ENCODE results near the gene MRPL37. TPM values are rescaled to one million over a fixed set of nuclear protein-coding genes. Genes with fewer than 3 reads are reported as not detected.

MRPL37 gene
- total and polyA plus RNA-seq, 2 donors (not counting 1 experiment from before 2014, with no cell fraction given): 9.6 to 37.0 TPM

GRCh38 chr1:54178296-54179070 lies 21.5 kb upstream of the MRPL37 start:
- ChIA-PET POLR2A (no interaction called here), CTCF (no interaction called here)
- no peaks in the 10 kb centered on the region for H3K9me3 ChIP-seq (ENCODE audit: control extremely low read depth in 1 of 3, control insufficient read depth in 2 of 3, insufficient read depth in 1 of 3, low read length in 2 of 3)
- intact Hi-C loops (cut with micrococcal nuclease): no loop called here
- no peaks in the 10 kb centered on the region for H3K27me3 ChIP-seq (replicated peaks in 1 of 4; ENCODE audit: control extremely low read depth in 1 of 4, control insufficient read depth in 3 of 4, insufficient read depth in 4 of 4, low read length in 3 of 4)
- H3K27ac ChIP-seq (ENCODE audit: low read length in 2 of 2): no peak overlapping the region
- no peaks in the 10 kb centered on the region for H4K20me1 ChIP-seq (ENCODE audit: control insufficient read depth, insufficient read depth, low read length, poor library complexity, severe bottlenecking)
- peaks cover 3 to 20% of the 10 kb centered on the region in 2 experiments for H3K36me3 ChIP-seq (replicated peaks in 1 of 2; ENCODE audit: control extremely low read depth in 1 of 2, control insufficient read depth in 1 of 2, extremely low read depth in 1 of 2, insufficient read depth in 2 of 2, low read length in 1 of 2)
- H3K4me2 ChIP-seq (replicated peaks; ENCODE audit: low read depth, low read length, poor library complexity, severe bottlenecking): no peak overlapping the region
- no peaks in the 10 kb centered on the region for H3K79me2 ChIP-seq (ENCODE audit: control insufficient read depth, insufficient read depth, low read length)
- TF ChIP-seq CTCF (IDR thresholded peaks at IDR 0.05) (no peak), EZH2 (IDR thresholded peaks at IDR 0.05; ENCODE audit: borderline replicate concordance, insufficient read depth, low read depth, low read length, poor library complexity, severe bottlenecking) (no peak)
- H2AFZ ChIP-seq (ENCODE audit: insufficient read depth, low read depth, low read length, poor library complexity, severe bottlenecking): no peak overlapping the region
- 87% methylated on average over 9 of the region's 9 CpGs for WGBS (ENCODE audit: insufficient coverage)
- Mint-ChIP-seq H3K4me1 (no peaks in the 10 kb centered on the region), H3K4me3 (no peak overlapping the region), H3K9me3 (ENCODE audit: insufficient read depth) (no peaks in the 10 kb centered on the region), H3K27me3 (no peaks in the 10 kb centered on the region), H3K27ac (no peak overlapping the region)
- no peak for ATAC-seq (ENCODE audit: low read depth)
- H3K4me1 ChIP-seq (ENCODE audit: control insufficient read depth in 2 of 2, insufficient read depth in 2 of 2, low read length in 2 of 2): no peaks in the 10 kb centered on the region
- H3K4me3 ChIP-seq (ENCODE audit: control extremely low read depth in 1 of 5, extremely low read depth in 1 of 5, insufficient read depth in 1 of 5, low read depth in 2 of 5, low read length in 4 of 5): no peak overlapping the region
- H3K9ac ChIP-seq (ENCODE audit: low read length): no peak overlapping the region
- DNase-seq: no peak

GRCh38 chr1:54180701-54181360 lies 19.1 kb upstream of the MRPL37 start:
- H3K4me3 ChIP-seq (ENCODE audit: control extremely low read depth in 1 of 5, extremely low read depth in 1 of 5, insufficient read depth in 1 of 5, low read depth in 2 of 5, low read length in 4 of 5): no peak overlapping the region

More at GRCh38 chr1:54180701-54181360, 19.1 kb upstream of the MRPL37 start:
- Histone ChIP-seq H4K20me1 (ENCODE audit: control insufficient read depth, insufficient read depth, low read length, poor library complexity, severe bottlenecking) (no peaks in the 10 kb centered on the region), H3K9me3 (ENCODE audit: control extremely low read depth in 1 of 3, control insufficient read depth in 2 of 3, insufficient read depth in 1 of 3, low read length in 2 of 3) (no peaks in the 10 kb centered on the region), H3K79me2 (ENCODE audit: control insufficient read depth, insufficient read depth, low read length) (no peaks in the 10 kb centered on the region), H3K4me1 (ENCODE audit: control insufficient read depth in 2 of 2, insufficient read depth in 2 of 2, low read length in 2 of 2) (no peaks in the 10 kb centered on the region), H3K36me3 (replicated peaks in 1 of 2; ENCODE audit: control extremely low read depth in 1 of 2, control insufficient read depth in 1 of 2, extremely low read depth in 1 of 2, insufficient read depth in 2 of 2, low read length in 1 of 2) (peaks cover 3 to 17% of the 10 kb centered on the region in 2 experiments), H3K27me3 (replicated peaks in 1 of 4; ENCODE audit: control extremely low read depth in 1 of 4, control insufficient read depth in 3 of 4, insufficient read depth in 4 of 4, low read length in 3 of 4) (no peaks in the 10 kb centered on the region), H3K4me2 (replicated peaks; ENCODE audit: low read depth, low read length, poor library complexity, severe bottlenecking) (no peak overlapping the region), H3K27ac (ENCODE audit: low read length in 2 of 2) (no peak overlapping the region), H2AFZ (ENCODE audit: insufficient read depth, low read depth, low read length, poor library complexity, severe bottlenecking) (no peak overlapping the region), H3K9ac (ENCODE audit: low read length) (no peak overlapping the region)
- TF ChIP-seq CTCF (IDR thresholded peaks at IDR 0.05) (no peak), EZH2 (IDR thresholded peaks at IDR 0.05; ENCODE audit: borderline replicate concordance, insufficient read depth, low read depth, low read length, poor library complexity, severe bottlenecking) (no peak)
- ATAC-seq (ENCODE audit: low read depth): no peak
- no peak overlapping the region for H3K27ac Mint-ChIP-seq
- no peaks in the 10 kb centered on the region for H3K27me3 Mint-ChIP-seq
- H3K4me3 Mint-ChIP-seq: no peak overlapping the region
- WGBS (ENCODE audit: insufficient coverage): 100% methylated on average over 4 of the region's 5 CpGs
- no peaks in the 10 kb centered on the region for H3K4me1 Mint-ChIP-seq
- ChIA-PET CTCF (interaction anchor here (0.6 to 1.4 kb wide), 3 partner anchors 227 to 311 kb away, joined by 3 to 10 read pairs (median 5); no protein-coding TSS in a partner anchor), POLR2A (no interaction called here)
- intact Hi-C loops (cut with micrococcal nuclease): loop anchor here (5.0 kb wide), 1 partner anchor 306 kb away; no protein-coding TSS in a partner anchor
- no peaks in the 10 kb centered on the region for H3K9me3 Mint-ChIP-seq (ENCODE audit: insufficient read depth)
- DNase-seq: no peak
